AG04449 (cell line): ENCODE measurements around the gene SLC35E3.

Experiments
- CTCF ChIA-PET: fragments of 350-600 bp; formaldehyde crosslinking; extraction: SDS; loops from one replicate; lab custom pipeline; 2021; ENCODE audit warnings: antibody characterized with exemption; lab: Yijun Ruan, JAX
- POLR2A ChIA-PET: fragments of 400-600, 350-600 bp; formaldehyde crosslinking; extraction: SDS; loops from one replicate; lab custom pipeline; 2020; ENCODE audit warnings: antibody characterized with exemption, inconsistent platforms; lab: Yijun Ruan, JAX
- DNase-seq: peaks from one replicate; pipeline ENCODE4 v3.0.0-alpha.2; 2010; ENCODE audit warnings: low read depth, low spot score
- H3K4me3 ChIP-seq: 2 replicates; pipeline ENCODE4 v1.5.1; 2011; ENCODE audit warnings: low read depth, mild to moderate bottlenecking, control low read depth, low read length
- CTCF ChIP-seq: IDR thresholded peaks from one replicate; pipeline ENCODE4 v1.5.1; 2011; ENCODE audit warnings: mild to moderate bottlenecking, moderate library complexity, low read length, control low read depth, inconsistent platforms; ENCODE audit not compliant: insufficient read depth; ENCODE audit errors: missing control alignments

The SLC35E3 gene

DNA sequence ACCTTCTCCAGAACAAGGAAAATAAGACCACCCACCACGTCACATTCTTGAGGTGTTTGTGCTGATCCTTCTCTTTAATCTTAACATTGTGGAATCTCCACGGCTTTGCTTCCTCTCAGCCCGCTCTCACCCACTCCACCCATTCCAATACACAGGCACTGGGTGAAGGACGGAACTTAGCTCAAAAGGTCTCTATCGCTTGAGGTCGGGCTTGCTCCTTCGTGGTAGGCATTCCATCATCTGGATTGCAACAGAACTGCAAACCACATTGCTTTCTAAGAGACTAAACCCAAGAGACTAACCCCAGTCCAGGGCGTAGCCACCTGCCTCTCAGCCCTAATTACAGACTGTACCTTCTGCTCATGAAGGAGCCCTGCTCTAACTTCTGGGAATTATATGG, 38.0 kb downstream of the SLC35E3 start:
- TF ChIP-seq CTCF = no peak
- POLR2A ChIA-PET = no interaction called here
- CTCF ChIA-PET = interaction anchor here (2.1 kb wide), 1 partner anchor 24 kb away, joined by 6 read pairs; the partner anchor contains the start of gene MDM2
- H3K4me3 ChIP-seq = no peak overlapping the region
- no peak for DNase-seq

DNA sequence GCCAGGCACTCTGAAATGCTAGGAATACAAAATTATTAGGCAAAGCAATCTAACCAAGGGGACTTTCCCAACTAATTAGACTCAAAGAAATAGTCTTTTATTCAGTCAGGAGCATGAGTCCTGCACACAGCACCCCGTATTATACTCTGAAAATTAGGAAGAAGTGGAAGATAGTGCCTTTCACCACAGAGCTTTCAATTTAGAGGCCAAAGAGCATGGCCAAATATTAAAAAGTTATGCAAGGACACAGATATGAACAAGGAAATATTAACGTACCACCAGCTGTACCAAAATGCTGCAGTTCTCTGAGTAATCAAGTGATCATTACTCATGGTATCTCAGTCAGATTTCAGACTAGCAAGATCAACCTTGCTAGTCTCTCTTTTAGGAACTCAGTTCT, 39.4 kb downstream of the SLC35E3 start:
- H3K4me3 ChIP-seq = no peak overlapping the region
- CTCF ChIA-PET = interaction anchor here (1.0 kb wide), 1 partner anchor 44 kb away, joined by 3 read pairs; no protein-coding TSS in a partner anchor
- DNase-seq = no peak
- POLR2A ChIA-PET = interaction anchor here (1.4 kb wide), 1 partner anchor 23 kb away, joined by 5 read pairs; the partner anchor contains the start of gene MDM2
- TF ChIP-seq CTCF = no peak

DNA sequence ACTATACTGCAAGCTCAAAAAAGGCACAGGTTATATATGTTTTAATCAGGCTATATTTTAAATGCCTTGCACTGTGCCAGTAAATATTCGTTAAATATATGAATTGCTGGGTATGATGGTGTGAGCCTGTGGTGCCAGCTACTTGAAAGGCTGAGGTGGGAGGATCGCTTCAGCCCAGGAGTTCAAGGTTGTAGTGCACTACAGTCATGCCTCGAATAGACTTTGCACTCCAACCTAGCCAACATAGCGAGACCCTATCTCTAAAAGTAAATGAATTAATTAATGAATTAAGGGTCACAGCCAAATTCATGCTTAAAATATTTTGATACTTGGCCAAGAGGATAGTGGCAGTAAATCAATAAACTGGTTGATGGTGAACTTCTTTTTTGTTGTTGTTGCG, 39.8 kb downstream of the SLC35E3 start:
- no peak for DNase-seq
- H3K4me3 ChIP-seq = no peak overlapping the region
- ChIA-PET CTCF (interaction anchor here (1.0 kb wide), 1 partner anchor 44 kb away, joined by 3 read pairs; no protein-coding TSS in a partner anchor), POLR2A (interaction anchor here (1.4 kb wide), 1 partner anchor 23 kb away, joined by 5 read pairs; the partner anchor contains the start of gene MDM2)
- no peak for TF ChIP-seq CTCF

- TF ChIP-seq CTCF = no peak
- no peak for DNase-seq
- H3K4me3 ChIP-seq = no peak overlapping the region
- ChIA-PET CTCF (interaction anchor here (1.3 kb wide), 1 partner anchor 10 kb away, joined by 4 read pairs; no protein-coding TSS in a partner anchor), POLR2A (no interaction called here)
Measured at GRCh38 chr12:68786929-68787328, 41.0 kb downstream of the SLC35E3 start.

- H3K4me3 ChIP-seq = no peak overlapping the region
- DNase-seq = no peak
- ChIA-PET POLR2A (interaction anchor here (1.4 kb wide), 1 partner anchor 20 kb away, joined by 5 read pairs; the partner anchor contains the start of gene MDM2), CTCF (no interaction called here)
- TF ChIP-seq CTCF = no peak
Measured at GRCh38 chr12:68788554-68789143, 42.7 kb downstream of the SLC35E3 start.

DNA sequence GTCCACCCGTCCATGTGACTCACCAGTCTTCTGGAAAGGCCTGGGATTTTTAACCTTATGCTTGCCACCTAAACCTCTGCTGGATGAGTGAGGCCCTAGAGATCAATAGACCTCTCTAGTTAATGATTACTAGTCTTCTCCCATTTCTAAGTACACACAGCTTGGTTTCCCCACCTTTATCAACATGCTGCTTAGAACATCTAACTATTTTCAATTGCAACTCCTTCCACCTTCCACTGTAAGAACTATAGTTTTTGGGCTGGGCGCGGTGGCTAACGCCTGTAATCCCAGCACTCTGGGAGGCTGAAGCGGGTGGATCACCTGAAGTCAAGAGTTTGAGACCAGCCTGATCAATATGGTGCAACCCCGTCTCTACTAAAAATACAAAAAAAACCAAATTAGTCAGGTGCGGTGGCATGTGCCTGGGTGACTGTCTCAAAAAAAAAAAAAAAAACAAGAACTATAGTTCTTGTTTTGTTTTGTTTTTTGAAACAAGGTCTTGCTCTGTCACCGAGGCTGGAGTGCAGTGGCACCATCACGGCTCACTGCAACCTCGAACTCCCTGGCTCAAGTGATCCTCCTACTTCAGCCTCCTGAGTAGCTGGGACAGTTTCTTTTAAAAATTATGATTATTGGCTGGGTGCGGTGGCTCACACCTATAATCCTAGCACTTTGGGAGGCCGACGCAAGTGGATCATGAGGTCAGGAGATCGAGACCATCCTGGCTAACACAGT, 43.3 kb downstream of the SLC35E3 start:
- no peak for TF ChIP-seq CTCF
- POLR2A ChIA-PET = no interaction called here
- CTCF ChIA-PET = interaction anchor here (1.4 kb wide), 1 partner anchor 7 kb away, joined by 4 read pairs; no protein-coding TSS in a partner anchor
- H3K4me3 ChIP-seq = no peak overlapping the region
- no peak for DNase-seq
